HCT116 (cell line): ENCODE measurements around the gene MACC1.

Experiments
- CTCF ChIP-seq, 3 experiments: fragments of 200-600 bp in 1 of 3; sonication (generic) in 1 of 3; IDR thresholded peaks in 2 of 3; conservative IDR thresholded peaks in 1 of 3; 2 replicates each; pipeline ENCODE4 v1.5.1; 2012 to 2017; ENCODE audit warnings: low read depth in 2 of 3, low read length in 2 of 3, antibody characterized with exemption in 1 of 3, borderline replicate concordance in 1 of 3, control low read depth in 1 of 3, mild to moderate bottlenecking in 1 of 3, mixed read lengths in 1 of 3, mixed run types in 1 of 3, moderate library complexity in 1 of 3; ENCODE audit not compliant: insufficient read depth in 1 of 3
- SIN3A ChIP-seq: IDR thresholded peaks from 2 replicates; pipeline ENCODE4 v1.6.1; 2012; ENCODE audit warnings: low read depth

GRCh38 chr7:20153999-20154398, 63.2 kb downstream of the MACC1 start:
- TF ChIP-seq CTCF (IDR thresholded peaks at IDR 0.05 in 2 of 3, conservative IDR thresholded peaks at IDR 0.05 in 1 of 3; ENCODE audit: borderline replicate concordance in 1 of 3, insufficient read depth in 1 of 3, low read depth in 2 of 3, low read length in 2 of 3) (no peak), SIN3A (no peak)
